GM23338 (cell line): ENCODE data around the gene PGPEP1. TPM values are rescaled to one million over a fixed set of nuclear protein-coding genes. Genes with fewer than 3 reads are reported as not detected.

Source experiments
- ATAC-seq: fragments of 200-7000 bp; cut with Tn5 transposase; 3 replicates; pipeline ENCODE4 v1.9.1; 2020
- DNase-seq: peaks from one replicate; pipeline ENCODE4 v3.0.0-alpha.2; 2015; ENCODE audit warnings: low spot score
- H2AFZ ChIP-seq: fragments of 200-600 bp; sonication (generic); 2 replicates; pipeline ENCODE4 v1.8.0; 2016; ENCODE audit warnings: antibody characterized with exemption, mild to moderate bottlenecking, moderate library complexity
- H3F3A ChIP-seq: fragments of 200-600 bp; sonication (generic); replicated peaks from 2 replicates; pipeline ENCODE4 v1.8.0; 2017; ENCODE audit warnings: antibody characterized with exemption, mixed run types, low read depth
- H3K27ac ChIP-seq: fragments of 200-600 bp; sonication (generic); 2 replicates; pipeline ENCODE4 v1.6.1; 2016; ENCODE audit warnings: low read depth
- H3K27me3 ChIP-seq: fragments of 200-600 bp; sonication (generic); 2 replicates; pipeline ENCODE4 v1.8.0; 2016; ENCODE audit warnings: mild to moderate bottlenecking, mixed run types, moderate library complexity; ENCODE audit not compliant: insufficient read depth
- H3K36me3 ChIP-seq: fragments of 200-600 bp; sonication (generic); 2 replicates; pipeline ENCODE4 v1.8.0; 2016; ENCODE audit warnings: mild to moderate bottlenecking; ENCODE audit not compliant: insufficient read depth
- H3K4me1 ChIP-seq: fragments of 200-600 bp; sonication (generic); 2 replicates; pipeline ENCODE4 v1.8.0; 2016; ENCODE audit warnings: mild to moderate bottlenecking, moderate library complexity; ENCODE audit not compliant: insufficient read depth
- H3K4me2 ChIP-seq: fragments of 200-600 bp; sonication (generic); 2 replicates; pipeline ENCODE4 v1.7.1; 2017; ENCODE audit warnings: mixed run types
- H3K4me3 ChIP-seq: fragments of 200-600 bp; sonication (generic); 2 replicates; pipeline ENCODE4 v1.6.1; 2016; ENCODE audit warnings: mixed run types
- H3K79me2 ChIP-seq: fragments of 200-600 bp; sonication (generic); replicated peaks from 2 replicates; pipeline ENCODE4 v1.8.0; 2017; ENCODE audit warnings: mild to moderate bottlenecking; ENCODE audit not compliant: insufficient read depth
- H3K9me2 ChIP-seq: fragments of 200-600 bp; sonication (generic); 2 replicates; pipeline ENCODE4 v1.8.0; 2017; ENCODE audit not compliant: insufficient read depth
- H4K20me1 ChIP-seq: fragments of 200-600 bp; sonication (generic); replicated peaks from 2 replicates; pipeline ENCODE4 v1.8.0; 2017; ENCODE audit warnings: mild to moderate bottlenecking; ENCODE audit not compliant: insufficient read depth
- H3K27ac Mint-ChIP-seq: 2 replicates; pipeline ENCODE4 v1.8.0; 2020; ENCODE audit warnings: inconsistent platforms, mild to moderate bottlenecking, moderate library complexity, mixed read lengths
- H3K27me3 Mint-ChIP-seq: 3 replicates; pipeline ENCODE4 v1.8.0; 2022; ENCODE audit warnings: low read depth, mild to moderate bottlenecking, moderate library complexity, mixed read lengths, inconsistent platforms; ENCODE audit not compliant: insufficient read depth, poor library complexity
- H3K36me3 Mint-ChIP-seq: 3 replicates; pipeline ENCODE4 v1.8.0; 2021; ENCODE audit warnings: low read depth, mild to moderate bottlenecking, inconsistent platforms, moderate library complexity, mixed read lengths
- H3K4me1 Mint-ChIP-seq: 3 replicates; pipeline ENCODE4 v1.8.0; 2020; ENCODE audit warnings: mild to moderate bottlenecking, inconsistent platforms, mixed read lengths
- H3K4me3 Mint-ChIP-seq: 3 replicates; pipeline ENCODE4 v1.8.0; 2021; ENCODE audit warnings: moderate library complexity, mild to moderate bottlenecking, inconsistent platforms, mixed read lengths
- H3K9me3 Mint-ChIP-seq: 3 replicates; pipeline ENCODE4 v1.8.0; 2020; ENCODE audit warnings: moderate library complexity, mild to moderate bottlenecking, inconsistent platforms, mixed read lengths
- CREB1 ChIP-seq: fragments of 250-450 bp; sonication (Bioruptor Pico); IDR thresholded peaks from 2 replicates; pipeline ENCODE4 v1.5.0; 2020; ENCODE audit warnings: low read depth, mild to moderate bottlenecking, moderate library complexity
- ETS1 ChIP-seq: IDR thresholded peaks from 2 replicates; pipeline ENCODE4 v1.6.1; 2016; ENCODE audit warnings: antibody characterized with exemption
- EZH2 ChIP-seq: fragments of 200-600 bp; sonication (generic); IDR thresholded peaks from one replicate; pipeline ENCODE4 v1.8.0; 2017; ENCODE audit warnings: antibody characterized with exemption, mild to moderate bottlenecking, low read depth; ENCODE audit not compliant: unreplicated experiment
- NANOG ChIP-seq: IDR thresholded peaks from 2 replicates; pipeline ENCODE4 v1.6.1; 2016; ENCODE audit warnings: antibody characterized with exemption, borderline replicate concordance
- REST ChIP-seq: IDR thresholded peaks from one replicate; pipeline ENCODE4 v1.6.1; 2018; ENCODE audit warnings: antibody characterized with exemption; ENCODE audit not compliant: unreplicated experiment
- polyA plus RNA-seq: library from polyadenylated mRNA; unstranded; fragments of >200 nt; fragmentation: Nextera tagmentation; extraction: Ambion mirVana; gene quantifications from 2 replicates; pipeline ENCODE4 v1.2.1, GENCODE V29; 2016
- total RNA-seq: library from RNA; depleted of rRNA; stranded (reverse); fragments of >200 nt; shearing (Covaris generic); gene quantifications from 2 replicates; pipeline ENCODE4 v1.2.3, GENCODE V29; 2014

Gene PGPEP1
- total and polyA plus RNA-seq, 2 experiments from 2014 or later: 15.5 to 18.9 TPM

DNA sequence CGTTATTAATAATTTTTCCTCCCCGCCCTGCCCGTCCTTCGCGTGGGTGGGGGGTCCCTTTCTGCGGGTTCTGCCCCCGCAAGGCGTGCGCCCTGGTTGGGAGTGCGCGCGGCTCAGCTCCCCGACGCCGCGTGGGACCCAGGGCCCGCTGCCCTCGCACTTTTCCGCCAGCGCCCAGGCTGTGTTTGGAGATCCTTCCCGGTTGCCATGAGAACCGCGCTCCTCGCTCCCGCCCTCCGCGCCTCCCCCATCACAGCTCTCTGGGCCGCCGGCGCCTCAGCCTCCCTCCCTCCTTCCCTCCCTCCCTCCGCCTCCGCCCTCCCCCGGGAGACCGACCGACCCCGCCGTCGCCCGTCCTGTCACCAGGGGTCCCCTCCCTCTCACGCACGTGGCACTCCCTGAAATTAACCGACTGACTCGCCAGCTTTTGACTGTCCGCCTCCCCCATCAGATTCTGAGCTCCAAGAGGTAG is 76.4 kb downstream of the PGPEP1 start:
- Mint-ChIP-seq H3K27ac (peak overlapping the region; percentile 37), H3K9me3 (no peaks in the 10 kb centered on the region), H3K4me1 (peaks cover 33% of the 10 kb centered on the region), H3K4me3 (peak overlapping the region; percentile 75), H3K27me3 (peaks cover 52% of the 10 kb centered on the region), H3K36me3 (no peaks in the 10 kb centered on the region)
- no peaks in the 10 kb centered on the region; the same call in 1 of the 2 replicates for H4K20me1 ChIP-seq
- H3K9me2 ChIP-seq: no peaks in the 10 kb centered on the region
- H3K79me2 ChIP-seq: no peaks in the 10 kb centered on the region
- TF ChIP-seq EZH2 (no peak), REST (no peak)
- peak; percentile 61 for ATAC-seq
- H3K27me3 ChIP-seq: peaks cover 39% of the 10 kb centered on the region
- H3K4me2 ChIP-seq: peak overlapping the region; percentile 97
- H3K36me3 ChIP-seq: no peaks in the 10 kb centered on the region
- peak; percentile 93 for DNase-seq
- H3K4me1 ChIP-seq: peaks cover 8% of the 10 kb centered on the region
- peaks cover 24% of the 10 kb centered on the region for H3F3A ChIP-seq
- H3K4me3 ChIP-seq: peak overlapping the region; percentile 73
- H3K27ac ChIP-seq: peak overlapping the region; percentile 69
- peak overlapping the region; percentile 92 for H2AFZ ChIP-seq

DNA sequence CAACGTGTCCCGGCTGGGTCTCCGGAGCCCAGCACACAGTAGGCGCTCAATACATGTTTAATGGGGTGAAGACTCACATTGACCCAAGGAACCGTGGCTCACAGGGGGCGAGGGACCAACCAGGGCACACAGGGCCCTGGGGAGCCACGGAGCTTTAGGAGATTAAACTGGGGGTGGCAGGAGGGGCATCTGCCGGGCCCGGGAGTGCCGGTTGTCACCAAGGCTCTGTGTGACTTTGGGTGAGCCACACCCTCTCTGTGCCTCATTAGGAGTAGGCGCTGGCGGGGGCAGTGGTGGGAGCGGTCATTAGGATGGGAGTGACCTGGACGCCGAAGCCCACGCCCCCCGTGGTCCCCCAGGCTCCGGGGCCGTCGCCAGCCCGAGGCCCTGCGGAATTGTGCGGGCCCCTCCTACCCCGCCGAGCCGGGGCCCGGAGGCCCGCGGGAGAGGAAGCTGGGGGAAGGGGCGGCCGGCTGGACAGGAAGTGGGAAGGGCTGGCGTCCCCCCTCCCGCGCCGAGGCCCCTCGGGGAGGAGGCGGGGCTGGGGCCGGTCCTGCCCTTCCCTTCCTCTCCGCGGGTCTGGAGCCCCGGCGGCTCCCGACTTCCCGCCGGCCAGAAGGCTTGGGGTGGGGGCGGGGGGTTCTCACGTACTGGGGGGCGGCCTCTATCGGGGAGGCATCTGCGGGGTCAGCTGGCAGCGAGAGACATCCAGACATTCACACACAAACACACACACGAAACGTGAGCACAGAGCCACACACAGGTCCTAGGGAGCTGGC is 77.0 kb downstream of the PGPEP1 start:
- Histone ChIP-seq H3K27me3 (peaks cover 39% of the 10 kb centered on the region), H3K9me2 (no peaks in the 10 kb centered on the region), H2AFZ (peak overlapping the region; percentile 92), H3K4me1 (peaks cover 8% of the 10 kb centered on the region), H3K27ac (0 out of 2 replicates have a peak overlapping the region, but pooled peaks have one; percentile 63), H3K4me2 (peak overlapping the region; percentile 97), H4K20me1 (no peaks in the 10 kb centered on the region; the same call in 1 of the 2 replicates), H3F3A (peaks cover 24% of the 10 kb centered on the region), H3K4me3 (peak overlapping the region; percentile 73), H3K79me2 (no peaks in the 10 kb centered on the region), H3K36me3 (no peaks in the 10 kb centered on the region)
- H3K4me3 Mint-ChIP-seq: peak overlapping the region; percentile 75
- DNase-seq: peak; percentile 89
- no peaks in the 10 kb centered on the region for H3K36me3 Mint-ChIP-seq
- H3K27me3 Mint-ChIP-seq: peaks cover 54% of the 10 kb centered on the region
- H3K4me1 Mint-ChIP-seq: peaks cover 33% of the 10 kb centered on the region
- peak overlapping the region; percentile 37; the same call in 1 of the 2 replicates for H3K27ac Mint-ChIP-seq
- H3K9me3 Mint-ChIP-seq: no peaks in the 10 kb centered on the region
- ATAC-seq: peak; percentile 52
- TF ChIP-seq NANOG: no peak
- TF ChIP-seq ETS1: peak; percentile 48; the same call in 1 of the 2 replicates
- TF ChIP-seq CREB1 (CRISPR knock-in tag): no peak
